Measurements from ENCODE around the gene MED12L. TPM values are rescaled to one million over a fixed set of nuclear protein-coding genes. Genes with fewer than 3 reads are reported as not detected.

The MED12L gene
- total RNA-seq, 4 donors from 2014 or later: 0.51 to 12.7 (median 3.1) TPM

DNA sequence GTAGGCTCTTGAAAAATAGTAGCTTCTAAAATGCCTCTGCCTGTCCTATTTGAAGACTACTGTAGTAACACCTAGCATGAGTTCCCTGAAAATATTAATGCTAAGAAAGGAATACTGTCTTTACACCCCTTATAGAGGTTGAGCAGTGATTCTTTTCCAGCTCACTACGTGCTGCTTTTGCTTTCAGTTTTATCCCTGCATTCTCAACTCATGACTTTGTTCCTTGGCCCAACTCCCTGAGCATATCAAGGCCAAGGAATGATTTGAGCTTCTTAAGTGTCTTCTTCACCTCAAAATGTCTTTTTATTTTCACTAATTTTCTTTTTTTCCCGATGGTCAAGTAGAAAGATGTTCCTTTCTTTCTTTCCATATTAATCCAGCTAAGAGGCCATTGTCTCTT lies 260.4 kb downstream of the MED12L start:
- H3K4me3 ChIP-seq: no peak overlapping the region

DNA sequence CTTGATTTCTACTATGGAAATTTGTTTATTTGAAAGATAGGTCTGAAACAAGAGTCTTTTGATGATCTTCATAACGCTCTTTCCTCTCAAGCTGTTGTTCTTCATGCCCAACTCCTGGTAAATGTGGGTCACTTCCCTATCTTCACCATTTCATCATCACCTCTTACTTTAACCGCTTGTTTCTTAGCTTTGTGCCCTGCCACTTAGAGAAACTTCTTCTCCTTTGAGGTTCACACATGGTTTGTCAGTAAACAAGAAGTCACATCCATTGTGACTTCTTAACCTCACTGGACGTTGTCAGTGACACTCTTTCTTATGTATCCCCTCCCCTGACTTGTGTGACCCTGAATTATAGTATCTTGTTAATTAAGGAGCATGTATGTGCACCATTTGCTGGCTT lies 260.8 kb downstream of the MED12L start:
- H3K4me3 ChIP-seq: no peak overlapping the region
- H3K9me3 ChIP-seq: no peaks in the 10 kb centered on the region
- H3K4me1 ChIP-seq: no peaks in the 10 kb centered on the region
- no peaks in the 10 kb centered on the region for H3K36me3 ChIP-seq
- intact Hi-C loops (cut with DNase I; ENCODE audit: low total_unique reads): no loop called here
- no peak for DNase-seq
- H3K27ac ChIP-seq: peak overlapping the region in 1 of 2 donors; percentile 39
- no peaks in the 10 kb centered on the region for H3K27me3 ChIP-seq
- TF ChIP-seq, protein P1, sequence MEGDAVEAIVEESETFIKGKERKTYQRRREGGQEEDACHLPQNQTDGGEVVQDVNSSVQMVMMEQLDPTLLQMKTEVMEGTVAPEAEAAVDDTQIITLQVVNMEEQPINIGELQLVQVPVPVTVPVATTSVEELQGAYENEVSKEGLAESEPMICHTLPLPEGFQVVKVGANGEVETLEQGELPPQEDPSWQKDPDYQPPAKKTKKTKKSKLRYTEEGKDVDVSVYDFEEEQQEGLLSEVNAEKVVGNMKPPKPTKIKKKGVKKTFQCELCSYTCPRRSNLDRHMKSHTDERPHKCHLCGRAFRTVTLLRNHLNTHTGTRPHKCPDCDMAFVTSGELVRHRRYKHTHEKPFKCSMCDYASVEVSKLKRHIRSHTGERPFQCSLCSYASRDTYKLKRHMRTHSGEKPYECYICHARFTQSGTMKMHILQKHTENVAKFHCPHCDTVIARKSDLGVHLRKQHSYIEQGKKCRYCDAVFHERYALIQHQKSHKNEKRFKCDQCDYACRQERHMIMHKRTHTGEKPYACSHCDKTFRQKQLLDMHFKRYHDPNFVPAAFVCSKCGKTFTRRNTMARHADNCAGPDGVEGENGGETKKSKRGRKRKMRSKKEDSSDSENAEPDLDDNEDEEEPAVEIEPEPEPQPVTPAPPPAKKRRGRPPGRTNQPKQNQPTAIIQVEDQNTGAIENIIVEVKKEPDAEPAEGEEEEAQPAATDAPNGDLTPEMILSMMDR (IDR thresholded peaks at IDR 0.05): no peak
- TF ChIP-seq POLR2A (IDR thresholded peaks at IDR 0.05): no peak

More for the DNA sequence above, 260.4 kb downstream of the MED12L start:
- intact Hi-C loops (cut with DNase I; ENCODE audit: low total_unique reads): no loop called here
- no peaks in the 10 kb centered on the region for H3K36me3 ChIP-seq
- no peaks in the 10 kb centered on the region for H3K27me3 ChIP-seq
- no peak for TF ChIP-seq POLR2A (IDR thresholded peaks at IDR 0.05)
- TF ChIP-seq, protein P1 (IDR thresholded peaks at IDR 0.05): no peak
- peak; percentile 23 to 37 for DNase-seq
- no peaks in the 10 kb centered on the region for H3K4me1 ChIP-seq
- no peaks in the 10 kb centered on the region for H3K9me3 ChIP-seq
- H3K27ac ChIP-seq: peak overlapping the region; percentile 39 to 66

DNA sequence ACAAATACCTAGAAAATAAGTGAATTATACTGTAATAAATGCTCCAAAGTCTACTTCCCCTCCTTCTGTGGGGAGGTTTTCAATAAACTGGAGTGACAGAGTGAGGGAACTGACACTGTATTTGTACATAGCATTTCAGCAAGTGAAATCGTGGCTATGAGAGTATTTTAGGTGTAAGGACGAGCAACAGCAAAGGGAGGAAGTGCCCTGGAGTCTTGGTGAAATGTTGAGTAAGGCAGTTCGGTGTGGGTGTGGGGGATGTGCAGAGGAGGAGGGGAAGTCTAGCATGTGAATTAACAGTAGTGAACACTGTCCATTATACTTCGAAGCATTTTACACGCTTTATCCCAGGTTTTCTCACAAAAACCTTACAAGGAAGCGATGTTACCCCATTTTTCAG lies 262.0 kb downstream of the MED12L start:
- DNase-seq: no peak
- H3K27me3 ChIP-seq: no peaks in the 10 kb centered on the region

DNA sequence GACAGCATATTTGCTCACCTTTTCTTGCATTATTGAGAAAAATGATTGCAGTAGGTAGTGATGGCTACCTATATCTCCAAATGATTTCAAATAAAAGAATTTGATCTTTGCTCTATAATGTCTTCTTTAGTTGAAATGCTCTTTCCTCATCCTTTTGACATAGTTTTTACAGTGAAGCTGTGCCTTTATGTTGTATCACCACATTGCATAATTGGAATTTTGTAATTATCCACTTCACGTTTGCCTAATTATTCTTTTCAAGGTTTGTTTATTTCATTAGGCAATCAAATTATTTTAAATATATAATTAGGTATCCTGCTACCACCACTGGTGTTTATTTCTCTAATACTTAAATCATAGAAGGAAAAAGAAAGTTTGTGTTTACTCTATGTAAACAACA lies 265.2 kb downstream of the MED12L start:
- Histone ChIP-seq H3K4me3 (no peak overlapping the region), H3K27ac (no peak overlapping the region), H3K9me3 (no peaks in the 10 kb centered on the region), H3K4me1 (no peaks in the 10 kb centered on the region), H3K27me3 (no peaks in the 10 kb centered on the region), H3K36me3 (no peaks in the 10 kb centered on the region)
- intact Hi-C loops (cut with DNase I; ENCODE audit: low total_unique reads): no loop called here
- TF ChIP-seq, protein P1 (IDR thresholded peaks at IDR 0.05): no peak
- no peak for TF ChIP-seq POLR2A (IDR thresholded peaks at IDR 0.05)
- no peak for DNase-seq

More for the DNA sequence above, 262.0 kb downstream of the MED12L start:
- Histone ChIP-seq H3K36me3 (no peaks in the 10 kb centered on the region), H3K9me3 (no peaks in the 10 kb centered on the region), H3K27ac (no peak overlapping the region), H3K4me1 (no peaks in the 10 kb centered on the region), H3K4me3 (no peak overlapping the region)
- intact Hi-C loops (cut with DNase I; ENCODE audit: low total_unique reads): no loop called here
- TF ChIP-seq, protein P1 (IDR thresholded peaks at IDR 0.05): no peak
- TF ChIP-seq POLR2A (IDR thresholded peaks at IDR 0.05): no peak

DNA sequence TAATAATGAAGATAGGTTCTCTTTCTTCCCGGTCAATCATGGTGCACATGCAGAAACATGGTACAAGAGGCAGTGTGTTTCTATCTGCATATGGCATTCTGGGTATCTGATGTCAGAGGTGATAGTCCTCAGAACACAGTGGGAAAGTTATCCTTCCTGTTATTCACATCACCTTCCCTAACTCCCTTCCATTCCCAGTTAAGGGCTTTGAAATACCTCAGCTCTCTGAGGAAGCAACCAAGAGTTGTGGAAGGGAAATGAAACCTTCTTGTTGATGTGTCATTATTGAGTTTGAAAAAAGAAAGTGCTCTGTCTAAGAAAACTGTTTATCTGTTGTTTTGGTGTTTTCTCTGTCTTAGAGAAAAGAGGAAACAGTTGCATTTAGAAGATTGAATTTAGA lies 265.8 kb downstream of the MED12L start:
- Histone ChIP-seq H3K27me3 (no peaks in the 10 kb centered on the region), H3K9me3 (no peaks in the 10 kb centered on the region), H3K27ac (no peak overlapping the region), H3K4me1 (no peaks in the 10 kb centered on the region), H3K4me3 (no peak overlapping the region), H3K36me3 (no peaks in the 10 kb centered on the region)
- no peak for DNase-seq
- intact Hi-C loops (cut with DNase I; ENCODE audit: low total_unique reads): no loop called here
- no peak for TF ChIP-seq POLR2A (IDR thresholded peaks at IDR 0.05)
- TF ChIP-seq, protein P1 (IDR thresholded peaks at IDR 0.05): no peak
